Measurements from ENCODE around the gene SMOC2. TPM values are rescaled to one million over a fixed set of nuclear protein-coding genes. Genes with fewer than 3 reads are reported as not detected.

SMOC2 gene
- total RNA-seq, 1 experiment from 2014 or later = 2.1 TPM

DNA sequence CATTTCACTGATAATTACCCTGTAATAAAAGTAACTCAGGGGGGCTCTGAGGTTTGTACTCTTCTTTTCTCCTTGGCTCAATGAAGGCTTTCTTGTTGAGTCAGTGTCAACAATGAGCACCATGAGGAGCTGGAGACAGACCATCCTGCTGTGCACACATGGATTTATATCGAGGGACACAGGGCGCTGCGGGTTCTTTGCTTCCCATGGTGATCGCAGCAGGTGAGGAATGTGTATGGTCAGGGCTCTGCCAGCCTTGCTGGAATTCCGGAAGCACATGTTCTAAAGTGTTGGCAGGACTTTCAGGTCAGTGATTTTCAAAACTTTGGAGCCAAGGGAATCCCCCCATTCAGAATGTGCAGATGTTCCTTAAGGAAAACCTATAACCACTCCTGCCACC lies 27.1 kb downstream of the SMOC2 start:
- no peak overlapping the region for H2BK5ac ChIP-seq (ENCODE audit: insufficient read length, low read length)
- no peak overlapping the region for H3K4me2 ChIP-seq (ENCODE audit: insufficient read depth, insufficient read length, low read length)
- no peak overlapping the region for H2AFZ ChIP-seq (ENCODE audit: low read length)
- H3K18ac ChIP-seq (ENCODE audit: insufficient read length, low read depth, low read length) = no peak overlapping the region
- H2BK120ac ChIP-seq (ENCODE audit: low read depth, low read length, poor library complexity, severe bottlenecking) = no peak overlapping the region
- H3K9me3 Mint-ChIP-seq = no peaks in the 10 kb centered on the region
- H3K27ac Mint-ChIP-seq = no peak overlapping the region
- no peak overlapping the region for H3K14ac ChIP-seq (ENCODE audit: insufficient read depth, low read length)
- no peak overlapping the region for H3T11ph ChIP-seq (ENCODE audit: low read length)
- H4K91ac ChIP-seq (ENCODE audit: insufficient read length, low read depth, low read length) = no peak overlapping the region
- H4K8ac ChIP-seq (replicated peaks; ENCODE audit: insufficient read length, low read depth, low read length) = no peak overlapping the region
- H2BK20ac ChIP-seq (ENCODE audit: low read depth, low read length, poor library complexity, severe bottlenecking) = no peak overlapping the region
- H3K27me3 ChIP-seq (ENCODE audit: insufficient read depth, low read length) = no peaks in the 10 kb centered on the region
- H3K56ac ChIP-seq (ENCODE audit: insufficient read length, low read depth, low read length) = no peak overlapping the region
- H3K27me3 Mint-ChIP-seq (ENCODE audit: low read depth) = peaks cover 4% of the 10 kb centered on the region
- no peaks in the 10 kb centered on the region for H4K20me1 ChIP-seq (ENCODE audit: control insufficient read depth, insufficient read depth, insufficient read length)
- no peaks in the 10 kb centered on the region for H3K23me2 ChIP-seq (ENCODE audit: insufficient read length, low read depth, low read length, poor library complexity, severe bottlenecking)
- H3K36me3 Mint-ChIP-seq (ENCODE audit: insufficient read depth in 1 of 3, low read depth in 3 of 3) = peaks cover 0 to 2% (median 0%) of the 10 kb centered on the region in 3 experiments; a peak in 1 of 7 replicates
- no peak overlapping the region for H3K4ac ChIP-seq (ENCODE audit: low read depth, low read length)
- no peak overlapping the region for H3K4me3 Mint-ChIP-seq
- H3K79me1 ChIP-seq (ENCODE audit: insufficient read depth, low read depth, low read length, poor library complexity, severe bottlenecking) = no peaks in the 10 kb centered on the region
- no peaks in the 10 kb centered on the region for H3K79me2 ChIP-seq (ENCODE audit: insufficient read depth, low read length)
- no peak for TF ChIP-seq CTCF (conservative IDR thresholded peaks at IDR 0.05)
- peaks cover 10 to 21% of the 10 kb centered on the region in 2 experiments; a peak in 3 of 4 replicates for H3K4me1 Mint-ChIP-seq
- no CpG with 5 or more reads among the region's 5 CpGs for WGBS (ENCODE audit: extremely low coverage, insufficient read length, low lambda C conversion rate)
- H2BK12ac ChIP-seq (ENCODE audit: insufficient read length, low read depth, low read length) = no peak overlapping the region
- no peak overlapping the region for H2BK15ac ChIP-seq (ENCODE audit: low read depth, low read length)
- H4K5ac ChIP-seq (ENCODE audit: insufficient read length, low read depth, low read length) = no peak overlapping the region
- no peak overlapping the region for H3K9ac ChIP-seq (ENCODE audit: extremely low read depth, insufficient read length, low read length)
- no peaks in the 10 kb centered on the region for H3K9me3 ChIP-seq (ENCODE audit: control insufficient read depth, low read depth, low read length)
- DNase-seq = no peak
- no peak overlapping the region for H3K27ac ChIP-seq (ENCODE audit: insufficient read length, low read depth, low read length)
- H2AK5ac ChIP-seq (ENCODE audit: insufficient read length, low read length) = no peak overlapping the region
- H3K23ac ChIP-seq (ENCODE audit: insufficient read length, low read depth, low read length) = no peak overlapping the region
- no peaks in the 10 kb centered on the region for H3K4me1 ChIP-seq (ENCODE audit: insufficient read depth, low read length)
